ENCODE measurements around the gene EXD1.
"Not testable (repeated sequence)": the region's sequence is repeated elsewhere in the genome, so short reads cannot be mapped to it uniquely, and the experiment has no call there.

The EXD1 gene

DNA sequence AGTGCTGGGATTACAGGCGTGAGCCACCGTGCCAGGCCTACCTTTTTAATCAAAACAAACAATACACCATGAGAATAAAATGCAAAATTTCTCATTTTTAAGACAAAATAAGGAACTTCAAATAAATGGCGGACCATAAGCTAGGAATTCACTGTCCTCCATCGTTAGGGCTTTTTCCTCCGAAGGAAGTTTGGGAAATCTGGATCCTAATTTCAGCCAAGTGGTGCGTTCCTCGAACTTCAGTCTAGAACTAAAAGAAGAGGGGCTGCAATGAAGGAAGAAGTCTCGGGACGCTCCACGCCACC lies 260 bp downstream of the EXD1 start:
- ATAC-seq, result no peak

DNA sequence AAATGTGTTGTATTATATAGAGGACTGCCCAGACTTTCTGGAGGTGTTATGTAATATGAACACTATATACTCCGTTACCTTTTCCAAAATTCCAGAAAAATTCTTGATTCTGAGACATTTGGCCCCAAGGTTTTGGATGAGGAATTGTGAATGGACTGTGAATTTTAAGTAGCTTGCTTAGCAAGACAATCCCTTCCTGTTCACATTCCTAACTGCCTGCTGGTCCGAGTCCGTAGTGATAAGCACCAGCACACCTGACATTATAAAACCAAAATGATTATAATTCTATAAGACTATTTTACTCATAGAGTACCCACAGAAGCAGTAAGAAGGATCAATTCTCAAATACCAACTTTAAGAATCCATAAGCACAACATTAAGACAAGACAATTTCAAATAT lies 11.2 kb downstream of the EXD1 start:
- ATAC-seq, result no peak

GRCh38 chr15:41218851-41219250 lies 11.7 kb downstream of the EXD1 start:
- ATAC-seq, result no peak

DNA sequence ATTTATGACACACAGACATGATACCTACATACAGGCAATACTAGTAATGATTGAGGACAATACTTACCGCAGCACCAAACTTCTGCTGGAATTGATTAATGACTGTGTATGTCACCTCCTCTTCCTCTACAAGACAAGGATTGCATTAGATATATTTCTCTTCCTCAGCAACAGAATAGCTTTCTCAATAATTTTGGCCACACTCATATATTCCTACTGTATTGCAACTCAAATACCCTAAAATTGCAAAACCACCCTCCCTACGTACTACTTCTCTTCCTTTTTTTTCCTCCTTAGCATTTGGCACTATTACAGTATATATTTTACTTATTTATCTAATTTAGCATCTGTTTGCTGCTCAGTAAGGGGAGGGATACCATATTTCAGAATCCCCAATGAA lies 14.8 kb downstream of the EXD1 start:
- ATAC-seq, result no peak

DNA sequence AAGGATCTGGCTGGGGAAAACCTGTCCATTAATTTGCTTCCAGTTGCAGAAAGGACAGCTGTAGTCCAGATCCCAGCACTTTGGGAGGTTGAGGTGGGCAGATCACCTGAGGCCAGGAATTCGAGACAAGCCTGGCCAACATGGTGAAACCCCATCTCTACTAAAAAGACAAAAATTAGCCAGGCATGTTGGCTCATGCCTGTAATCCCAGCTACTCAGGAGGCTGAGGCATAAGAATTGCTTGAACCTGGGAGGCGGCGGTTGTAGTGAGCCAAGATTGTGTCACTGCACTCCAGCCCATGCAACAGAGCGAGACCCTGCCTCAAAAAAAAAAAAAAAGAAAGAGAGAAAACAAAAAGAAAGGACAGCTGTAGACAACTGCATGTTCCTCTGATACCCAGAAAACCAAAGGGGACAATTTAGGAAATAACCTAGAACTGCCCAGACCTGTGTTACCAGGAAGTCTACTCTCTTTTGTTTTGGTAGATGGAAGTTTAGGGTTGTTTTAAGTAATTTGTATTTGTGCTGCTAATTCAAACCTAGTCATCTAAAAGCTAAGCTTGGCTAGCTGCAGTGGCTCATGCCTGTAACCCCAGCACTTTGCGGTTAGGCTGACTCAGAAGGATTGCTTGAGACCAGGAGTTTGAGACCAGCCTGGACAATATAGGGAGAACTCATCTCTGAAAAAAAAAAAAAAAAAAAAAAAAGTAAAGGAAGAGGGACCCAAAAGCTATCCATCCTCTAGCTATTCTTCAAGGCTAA lies 22.7 kb downstream of the EXD1 start:
- ATAC-seq, result no peak

DNA sequence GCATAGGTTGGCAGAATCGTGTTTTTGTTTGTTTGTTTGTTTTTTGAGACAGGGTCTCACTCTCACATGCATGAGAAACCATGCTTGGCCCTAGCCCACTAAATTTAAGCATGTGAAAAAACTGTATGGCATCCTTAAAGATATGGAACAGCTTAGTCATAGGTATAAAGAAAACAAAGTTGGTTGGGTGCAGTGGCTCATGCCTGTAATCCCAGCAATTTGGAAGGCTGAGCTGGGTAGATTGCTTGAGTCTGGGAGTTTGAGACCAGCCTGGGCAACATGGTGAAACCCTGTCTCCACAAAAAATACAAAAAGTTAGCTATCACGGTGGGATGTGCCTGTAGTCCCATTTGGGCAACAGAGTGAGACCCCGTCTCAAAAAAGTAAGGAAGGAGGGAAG lies 25.2 kb downstream of the EXD1 start:
- ATAC-seq, result no peak

DNA sequence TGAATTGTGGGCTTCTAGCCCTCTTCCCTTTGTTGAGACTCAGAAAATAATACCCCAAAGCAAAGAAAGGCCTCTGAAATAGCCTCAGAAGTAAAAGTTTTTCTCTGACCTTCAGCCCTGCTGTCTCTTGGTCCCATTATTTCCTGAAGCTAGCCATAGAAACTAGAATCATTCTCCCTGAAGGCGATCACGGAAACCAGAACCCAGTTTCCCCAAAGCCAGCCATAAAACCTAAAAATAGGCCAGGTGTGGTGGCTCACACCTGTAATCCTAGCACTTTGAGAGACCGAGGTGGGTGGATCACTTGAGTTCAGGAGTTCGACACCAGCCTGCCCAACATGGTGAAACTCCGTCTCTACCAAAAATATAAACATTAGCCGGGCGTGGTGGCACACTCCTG lies 27.2 kb downstream of the EXD1 start:
- no peak for ATAC-seq

DNA sequence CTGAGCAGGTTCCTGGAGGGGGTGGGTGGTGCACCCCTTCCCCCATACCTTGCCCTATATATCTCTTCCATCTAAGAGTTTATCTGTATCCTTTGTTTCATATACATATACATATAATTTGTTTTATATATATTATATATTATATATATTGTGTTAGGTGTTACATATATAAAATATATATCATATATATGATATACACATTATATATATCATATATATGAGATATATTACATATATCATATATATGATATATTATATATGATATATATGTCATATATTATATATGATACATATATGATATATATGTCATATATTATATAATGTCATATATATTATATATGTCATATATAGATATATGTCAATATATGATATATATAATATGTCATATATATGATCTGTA lies 31.1 kb downstream of the EXD1 start:
- ATAC-seq, result no peak

DNA sequence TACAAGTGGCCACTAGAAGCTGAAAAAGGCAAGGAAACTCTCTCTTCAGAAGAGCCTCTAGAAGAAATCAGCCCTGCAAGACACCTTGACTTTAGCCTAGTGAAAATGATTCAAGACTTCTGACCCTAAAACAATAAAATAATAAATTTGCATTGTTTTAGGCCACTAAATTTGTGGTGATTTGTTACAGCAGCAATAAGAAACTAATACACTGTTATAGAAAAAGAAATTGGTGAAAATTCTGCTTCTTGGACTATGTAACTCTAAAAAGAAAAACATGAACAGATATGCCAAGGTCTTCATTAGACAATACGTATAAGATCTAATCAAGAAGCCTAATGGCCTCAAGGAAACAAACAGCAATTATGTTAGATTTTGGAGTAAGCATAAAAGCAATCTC lies 36.1 kb downstream of the EXD1 start:
- no peak for ATAC-seq

DNA sequence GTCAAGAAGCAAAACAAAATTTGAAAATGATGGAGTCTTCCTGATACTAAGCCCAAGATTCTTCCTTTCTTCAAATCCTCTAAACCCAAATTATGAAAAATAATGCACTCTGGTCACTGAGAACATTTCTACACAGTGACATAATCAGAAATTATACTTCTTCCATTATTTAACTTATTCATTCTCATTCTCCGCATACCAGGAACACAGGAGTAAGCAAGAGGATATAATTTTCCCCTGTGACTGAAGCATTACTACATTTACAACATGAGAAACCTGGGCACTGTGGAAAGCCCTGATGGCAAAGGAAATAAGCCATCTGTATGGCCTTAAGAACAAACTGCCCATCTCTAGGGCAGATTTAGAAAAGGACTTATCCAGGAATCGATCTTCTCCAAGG lies 47.0 kb downstream of the EXD1 start:
- ATAC-seq, result no peak

DNA sequence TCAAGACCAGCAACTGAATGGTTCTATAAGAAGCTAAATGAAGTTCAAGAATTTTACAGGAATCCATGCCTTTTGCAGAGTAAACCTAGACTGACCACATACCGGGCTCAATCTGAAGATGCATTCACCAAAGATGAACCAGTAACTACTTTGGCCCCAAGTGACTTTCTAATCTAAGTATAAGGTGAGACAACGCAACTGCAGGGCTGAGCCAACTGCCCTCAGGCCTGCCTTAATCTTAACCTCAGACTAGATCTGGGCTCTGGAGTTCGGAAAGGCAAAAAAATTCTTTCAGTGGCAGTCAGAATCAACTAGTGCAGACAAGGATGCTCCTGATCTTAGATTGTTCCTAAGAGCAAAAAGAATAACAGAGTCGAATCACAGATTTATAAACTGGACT lies 48.3 kb downstream of the EXD1 start:
- ATAC-seq, result no peak

DNA sequence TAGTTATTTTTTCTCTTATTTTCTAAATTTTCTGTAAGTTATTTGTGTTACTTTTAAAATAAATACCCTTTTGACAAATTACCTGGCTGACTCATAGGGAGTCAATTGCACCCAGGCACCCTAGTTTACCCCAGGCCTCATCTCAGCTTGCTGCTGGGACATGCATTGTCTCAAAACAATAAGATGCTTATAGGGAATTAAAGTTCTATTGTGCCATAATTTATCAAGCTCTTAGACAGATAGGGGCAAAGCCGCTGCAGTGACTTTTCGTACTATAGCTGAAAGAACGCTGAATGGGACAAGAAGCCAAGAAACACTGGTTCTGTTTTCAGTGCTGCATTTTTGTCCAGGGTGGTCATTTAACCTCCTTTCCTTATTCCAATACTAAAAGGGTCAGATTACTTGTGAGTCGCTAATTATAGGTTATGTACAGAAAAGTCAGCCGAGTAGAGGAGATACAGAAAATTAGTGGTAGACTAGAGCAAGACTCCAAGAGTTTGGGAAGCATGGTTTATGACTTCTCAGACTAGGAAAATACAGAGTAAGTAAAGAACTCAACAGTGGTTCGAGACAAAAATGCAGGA lies 50.3 kb downstream of the EXD1 start:
- ATAC-seq, result no peak

GRCh38 chr15:41169781-41170180 lies 60.8 kb downstream of the EXD1 start:
- no peak for ATAC-seq

GRCh38 chr15:41169086-41169485 lies 61.5 kb downstream of the EXD1 start:
- ATAC-seq, result no peak

DNA sequence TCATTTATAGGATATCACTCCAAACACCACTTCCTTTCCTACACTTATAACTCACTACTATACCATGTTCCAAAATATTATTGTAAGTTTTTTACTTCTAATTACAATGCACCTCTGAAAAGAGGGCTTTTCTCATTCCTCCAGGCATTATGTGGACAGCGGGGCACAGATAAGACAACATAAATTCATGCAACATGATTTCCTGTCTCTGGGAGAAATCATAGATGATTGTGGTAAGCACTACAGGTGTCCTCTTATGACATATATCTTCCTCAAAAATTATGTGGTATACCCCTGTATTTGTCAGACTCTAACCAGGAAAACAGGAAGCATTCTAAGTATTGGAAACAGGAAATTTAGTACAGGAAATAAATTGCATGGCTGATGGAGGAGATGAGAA lies 68.8 kb downstream of the EXD1 start:
- ATAC-seq, result no peak

DNA sequence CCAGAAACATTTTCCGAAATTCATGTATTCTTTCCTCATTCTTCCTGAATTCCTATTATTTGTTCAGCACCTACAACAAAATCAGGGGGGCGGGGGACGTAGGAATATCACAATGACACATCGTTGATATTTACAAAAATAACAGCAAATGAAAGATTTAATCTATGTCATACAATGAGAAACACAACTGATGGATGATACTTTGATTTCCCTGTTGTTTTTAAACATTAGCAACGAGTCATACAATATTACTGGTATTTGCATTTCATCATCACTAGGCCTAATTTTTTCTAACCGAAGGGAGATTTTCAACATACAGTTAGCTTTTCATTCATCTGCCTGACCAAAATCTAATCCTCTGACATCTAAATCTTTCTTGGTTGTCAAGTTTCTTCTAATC lies 69.2 kb downstream of the EXD1 start:
- ATAC-seq, result no peak

DNA sequence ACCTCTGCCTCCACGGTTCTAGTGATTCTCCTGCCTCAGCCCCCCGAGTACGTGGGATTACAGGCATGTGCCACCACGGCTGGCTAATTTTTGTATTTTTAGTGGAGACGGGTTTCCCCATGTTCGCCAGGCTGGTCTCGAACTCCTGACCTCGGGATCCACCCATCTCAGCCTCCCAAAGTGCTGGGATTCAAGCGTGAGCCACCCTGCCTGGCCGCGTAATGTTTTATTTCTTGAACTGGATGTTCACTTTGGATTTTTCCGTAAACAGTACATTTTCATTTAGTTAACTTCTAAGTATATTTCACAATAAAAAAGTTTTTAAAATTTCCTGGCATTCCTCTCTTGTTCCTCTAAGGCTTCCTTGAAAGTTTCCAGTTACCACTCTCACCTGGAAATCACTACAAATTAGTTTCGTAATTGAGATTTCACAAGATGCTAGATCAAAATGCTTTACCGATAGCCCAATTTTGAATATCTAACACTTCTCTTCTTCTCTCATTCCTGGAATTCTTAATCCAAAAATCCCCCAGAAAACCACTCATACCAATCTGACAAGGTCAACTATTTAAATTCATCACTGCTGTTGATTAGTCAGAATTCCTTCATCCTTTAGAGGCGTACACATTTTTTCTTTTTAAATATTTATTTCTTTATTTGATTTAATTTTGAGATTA lies 69.8 kb downstream of the EXD1 start:
- ATAC-seq, result no peak

GRCh38 chr15:41154412-41154811 lies 76.1 kb downstream of the EXD1 start:
- ATAC-seq, result no peak

- ATAC-seq, result no peak
Measured at GRCh38 chr15:41153733-41154132, 76.8 kb downstream of the EXD1 start.

GRCh38 chr15:41151451-41152005 lies 79.0 kb downstream of the EXD1 start:
- ATAC-seq, result no peak

DNA sequence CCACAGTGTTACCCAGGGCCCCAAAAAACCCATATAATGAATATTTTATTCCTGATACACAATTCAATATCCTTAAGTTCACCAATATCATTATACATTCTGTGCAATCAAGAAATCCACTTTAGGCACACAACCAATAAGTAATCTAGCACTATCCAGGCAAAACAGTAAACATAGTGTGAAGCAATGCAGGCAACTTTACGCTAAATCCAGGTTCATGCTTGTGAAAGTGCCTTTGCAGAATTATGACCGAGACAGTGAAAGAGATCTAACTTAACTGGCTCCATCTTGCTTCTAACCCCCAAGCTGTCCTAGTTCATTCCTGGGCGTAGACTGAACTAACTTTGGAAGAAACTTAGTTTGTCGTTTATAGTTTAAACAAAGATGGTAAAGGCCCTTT lies 80.3 kb downstream of the EXD1 start:
- no peak for ATAC-seq

DNA sequence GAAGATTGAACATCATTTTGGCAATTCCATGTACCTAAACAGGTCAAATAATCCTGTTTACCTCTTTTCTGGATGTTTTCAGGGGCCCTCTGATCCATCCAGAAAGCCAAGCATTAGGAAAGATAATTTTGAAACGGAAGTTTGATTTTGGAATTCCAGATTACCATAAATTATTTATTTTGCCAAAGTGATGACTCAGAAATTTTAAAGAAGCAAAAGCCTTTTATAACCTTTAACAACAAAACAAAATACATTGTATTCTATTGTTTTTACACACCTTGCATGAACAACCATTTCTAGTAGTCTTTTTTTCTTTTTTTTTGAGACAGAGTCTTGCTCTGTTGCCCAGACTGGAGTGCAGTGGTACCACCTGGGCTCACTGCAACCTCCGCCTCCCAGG lies 82.5 kb downstream of the EXD1 start:
- no peak for ATAC-seq

GRCh38 chr15:41139619-41140018 lies 90.9 kb downstream of the EXD1 start:
- no peak for ATAC-seq

DNA sequence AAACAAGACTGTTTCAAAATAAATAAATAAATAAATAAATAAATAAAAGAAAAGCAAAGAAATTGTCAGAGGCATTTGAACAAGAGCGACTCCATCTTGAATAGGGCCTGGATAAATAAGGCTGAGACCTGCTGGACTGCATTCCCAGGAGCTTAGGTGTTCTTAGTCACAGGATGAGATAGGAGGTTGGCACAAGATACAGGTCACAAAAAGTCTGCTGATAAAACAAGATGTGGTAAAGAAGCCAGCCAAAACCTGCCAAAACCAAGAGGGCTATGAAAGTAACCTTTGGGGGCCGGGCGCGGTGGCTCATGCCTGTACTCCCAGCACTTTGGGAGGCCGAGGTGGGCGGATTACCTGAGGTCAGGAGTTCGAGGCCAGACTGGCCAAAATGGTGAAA lies 91.4 kb downstream of the EXD1 start:
- not testable (repeated sequence) for ATAC-seq

All from activated CD4-positive, CD25-positive, alpha-beta regulatory T cell treated with anti-CD3 and anti-CD28 coated beads, Interleukin-2, amount 50 U/mL, for 24 hours (primary cell).